Right lobe of liver (tissue), 6 donors: ENCODE data around the gene MMAB. TPM values are rescaled to one million over a fixed set of nuclear protein-coding genes. Genes with fewer than 3 reads are reported as not detected.

Experiments
- ATAC-seq, 4 donors: fragments of 200-7000 bp; cut with Tn5 transposase; one replicate each; pipeline ENCODE4 v1.9.1; 2020; ENCODE audit warnings: mild to moderate bottlenecking in 4 of 4, moderate library complexity in 4 of 4
- DNase-seq, 3 donors: peaks; one replicate each; pipeline ENCODE4 v3.0.0-alpha.2; 2020
- H3K27ac ChIP-seq, 3 donors: fragments of 200-600 bp; one replicate each; pipeline ENCODE4 v1.8.0; 2022
- H3K27me3 ChIP-seq, 2 donors: fragments of 200-600 bp; one replicate each; pipeline ENCODE4 v1.8.0; 2022
- H3K36me3 ChIP-seq, 4 donors: fragments of 200-600 bp; sonication (generic) in 1 of 4; one replicate each; pipeline versions ENCODE4 v1.5.1 to v1.8.0; 2017 to 2022; ENCODE audit warnings: control low read depth in 1 of 4
- H3K4me1 ChIP-seq, 4 donors: fragments of 200-600 bp; sonication (generic) in 1 of 4; one replicate each; pipeline versions ENCODE4 v1.5.1 to v1.8.0; 2017 to 2022; ENCODE audit warnings: control low read depth in 1 of 4
- H3K4me3 ChIP-seq, 3 donors: fragments of 200-600 bp; one replicate each; pipeline ENCODE4 v1.8.0; 2022
- H3K9me3 ChIP-seq, 4 donors: fragments of 200-600 bp; sonication (generic) in 1 of 4; one replicate each; pipeline versions ENCODE4 v1.5.1 to v1.8.0; 2017 to 2022; ENCODE audit warnings: control low read depth in 1 of 4
- POLR2A ChIP-seq: fragments of 450-650 bp; IDR thresholded peaks from one replicate; pipeline ENCODE4 v1.6.1; 2017; ENCODE audit warnings: antibody characterized with exemption, mild to moderate bottlenecking
- WGBS: methylation state at CpG from one replicate; pipeline ENCODE4 v1.1.6; 2018; ENCODE audit warnings: low coverage, low lambda C conversion rate; ENCODE audit not compliant: insufficient coverage; ENCODE audit errors: missing lambda C conversion rate; 5-methylcytosine and 5-hydroxymethylcytosine counted together
- intact Hi-C, 2 donors: fragments of 100-400 bp; cut with DNase I; formaldehyde crosslinking; loops; one replicate each; pipeline versions ENCODE4 v1.11.2 to v1.14.1; 2022
- total RNA-seq, 6 experiments: library from RNA; depleted of rRNA in 2 of 6; stranded (reverse); fragments of >200 nt in 2 of 6; fragmentation: NEBNext Ultra II Directional in 3 of 6; extraction: Animal tissue kit (Norgen Biotek cat#: 25700) in 3 of 6; gene quantifications; one replicate each; pipeline versions ENCODE4 v1.1.0 to v1.2.4, GENCODE V29; 2016 to 2023
- TF ChIP-seq, protein P1 (sequence below), 4 donors: fragments of 200-600 bp in 3 of 4; fragments of 450-650 bp in 1 of 4; IDR thresholded peaks; one replicate each; pipeline versions ENCODE4 v1.5.1 to v1.8.0; 2016 to 2022; ENCODE audit warnings: antibody characterized with exemption in 4 of 4, mild to moderate bottlenecking in 2 of 4
- donor health status: DM: no; HTN: yes; CAD: no.
- donor health status: DM: no; HTN: no; CAD: no.
- donor health status: DM: no; HTN: no; CAD: no.
- donor health status: DM: no; HTN: yes; CAD: no.
- donor health status: DM: no; HTN: yes; CAD: no.

MMAB gene
- total RNA-seq, 6 experiments from 2014 or later: 42.6 to 99.8 (median 65.2) TPM

DNA sequence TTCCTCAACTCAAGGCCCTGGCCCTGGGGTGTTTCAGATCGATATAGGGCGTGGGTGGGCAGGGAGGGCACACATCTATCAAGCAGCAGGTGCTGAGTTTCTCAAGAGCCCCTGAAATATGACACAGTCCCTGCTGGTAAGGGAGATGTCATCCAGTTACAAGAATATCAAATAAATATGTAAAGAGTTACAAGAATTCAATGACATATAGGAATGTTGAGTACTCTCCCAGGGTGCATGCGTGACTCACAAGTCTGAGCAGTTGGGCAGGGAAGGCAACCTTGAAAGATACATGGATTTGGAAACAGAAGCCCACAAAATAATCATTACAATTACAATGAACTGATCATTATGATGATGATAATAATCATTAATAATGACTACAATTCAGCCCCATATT, 35.5 kb upstream of the MMAB start:
- Histone ChIP-seq H3K36me3 (no peaks in the 10 kb centered on the region), H3K27me3 (no peaks in the 10 kb centered on the region), H3K27ac (no peak overlapping the region), H3K9me3 (no peaks in the 10 kb centered on the region), H3K4me3 (no peak overlapping the region), H3K4me1 (no peaks in the 10 kb centered on the region)
- DNase-seq (no peak), ATAC-seq (no peak)
- intact Hi-C loops: no loop called here
- 86% methylated on average over 3 of the region's 3 CpGs for WGBS
- TF ChIP-seq, protein P1, sequence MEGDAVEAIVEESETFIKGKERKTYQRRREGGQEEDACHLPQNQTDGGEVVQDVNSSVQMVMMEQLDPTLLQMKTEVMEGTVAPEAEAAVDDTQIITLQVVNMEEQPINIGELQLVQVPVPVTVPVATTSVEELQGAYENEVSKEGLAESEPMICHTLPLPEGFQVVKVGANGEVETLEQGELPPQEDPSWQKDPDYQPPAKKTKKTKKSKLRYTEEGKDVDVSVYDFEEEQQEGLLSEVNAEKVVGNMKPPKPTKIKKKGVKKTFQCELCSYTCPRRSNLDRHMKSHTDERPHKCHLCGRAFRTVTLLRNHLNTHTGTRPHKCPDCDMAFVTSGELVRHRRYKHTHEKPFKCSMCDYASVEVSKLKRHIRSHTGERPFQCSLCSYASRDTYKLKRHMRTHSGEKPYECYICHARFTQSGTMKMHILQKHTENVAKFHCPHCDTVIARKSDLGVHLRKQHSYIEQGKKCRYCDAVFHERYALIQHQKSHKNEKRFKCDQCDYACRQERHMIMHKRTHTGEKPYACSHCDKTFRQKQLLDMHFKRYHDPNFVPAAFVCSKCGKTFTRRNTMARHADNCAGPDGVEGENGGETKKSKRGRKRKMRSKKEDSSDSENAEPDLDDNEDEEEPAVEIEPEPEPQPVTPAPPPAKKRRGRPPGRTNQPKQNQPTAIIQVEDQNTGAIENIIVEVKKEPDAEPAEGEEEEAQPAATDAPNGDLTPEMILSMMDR (IDR thresholded peaks at IDR 0.05): no peak
- no peak for TF ChIP-seq POLR2A

DNA sequence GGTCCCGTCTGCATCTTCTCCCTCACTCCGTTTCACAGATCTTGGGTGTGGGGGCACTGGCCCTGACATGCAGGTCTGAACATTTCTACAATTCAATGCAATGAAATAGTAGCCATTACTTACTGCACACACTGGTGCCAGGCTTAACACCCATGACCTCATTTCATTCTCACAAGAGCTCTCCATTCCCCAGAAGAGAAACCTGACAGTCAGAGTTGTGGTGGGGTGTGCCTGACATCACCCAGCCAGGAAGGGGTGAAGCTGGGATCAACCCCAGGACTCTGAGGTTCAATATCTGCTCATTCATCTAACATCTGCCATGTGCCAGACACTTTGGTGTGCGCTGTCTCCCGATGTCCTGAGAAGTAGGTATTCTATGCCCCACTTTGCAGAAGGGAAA, 35.0 kb upstream of the MMAB start:
- no peaks in the 10 kb centered on the region for H3K4me1 ChIP-seq
- intact Hi-C loops: no loop called here
- no peaks in the 10 kb centered on the region for H3K27me3 ChIP-seq
- H3K9me3 ChIP-seq: no peaks in the 10 kb centered on the region
- no CpG with 5 or more reads among the region's 4 CpGs for WGBS
- ATAC-seq (no peak), DNase-seq (no peak)
- H3K36me3 ChIP-seq: no peaks in the 10 kb centered on the region
- no peak overlapping the region for H3K27ac ChIP-seq
- no peak for TF ChIP-seq POLR2A
- TF ChIP-seq, protein P1 (IDR thresholded peaks at IDR 0.05): no peak
- H3K4me3 ChIP-seq: no peak overlapping the region

DNA sequence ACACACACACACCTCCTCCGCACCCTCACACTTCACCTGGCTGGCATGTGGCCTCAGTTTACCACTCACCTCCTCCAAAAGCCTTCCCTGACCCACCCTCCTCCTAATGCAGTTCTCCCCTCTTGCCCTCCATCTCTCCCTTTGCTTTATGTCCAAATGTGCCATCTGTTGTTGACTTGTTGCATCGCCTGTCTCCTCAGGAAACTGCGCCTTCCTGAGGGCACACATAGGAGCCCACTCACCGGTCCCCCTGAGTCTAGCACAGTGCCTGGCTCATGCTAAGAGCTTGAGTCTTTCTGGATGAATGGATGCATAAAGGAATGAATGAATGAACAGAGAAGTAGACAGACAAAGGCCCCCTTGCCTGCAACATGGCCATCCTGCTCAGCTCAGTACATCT, 34.3 kb upstream of the MMAB start:
- TF ChIP-seq, protein P1 (IDR thresholded peaks at IDR 0.05): no peak
- no peak for TF ChIP-seq POLR2A
- Histone ChIP-seq H3K27me3 (no peaks in the 10 kb centered on the region), H3K4me3 (no peak overlapping the region), H3K9me3 (no peaks in the 10 kb centered on the region), H3K27ac (no peak overlapping the region), H3K36me3 (no peaks in the 10 kb centered on the region), H3K4me1 (no peaks in the 10 kb centered on the region)
- intact Hi-C loops: no loop called here
- no peak for DNase-seq
- 94% methylated on average over 4 of the region's 4 CpGs for WGBS
- no peak for ATAC-seq

DNA sequence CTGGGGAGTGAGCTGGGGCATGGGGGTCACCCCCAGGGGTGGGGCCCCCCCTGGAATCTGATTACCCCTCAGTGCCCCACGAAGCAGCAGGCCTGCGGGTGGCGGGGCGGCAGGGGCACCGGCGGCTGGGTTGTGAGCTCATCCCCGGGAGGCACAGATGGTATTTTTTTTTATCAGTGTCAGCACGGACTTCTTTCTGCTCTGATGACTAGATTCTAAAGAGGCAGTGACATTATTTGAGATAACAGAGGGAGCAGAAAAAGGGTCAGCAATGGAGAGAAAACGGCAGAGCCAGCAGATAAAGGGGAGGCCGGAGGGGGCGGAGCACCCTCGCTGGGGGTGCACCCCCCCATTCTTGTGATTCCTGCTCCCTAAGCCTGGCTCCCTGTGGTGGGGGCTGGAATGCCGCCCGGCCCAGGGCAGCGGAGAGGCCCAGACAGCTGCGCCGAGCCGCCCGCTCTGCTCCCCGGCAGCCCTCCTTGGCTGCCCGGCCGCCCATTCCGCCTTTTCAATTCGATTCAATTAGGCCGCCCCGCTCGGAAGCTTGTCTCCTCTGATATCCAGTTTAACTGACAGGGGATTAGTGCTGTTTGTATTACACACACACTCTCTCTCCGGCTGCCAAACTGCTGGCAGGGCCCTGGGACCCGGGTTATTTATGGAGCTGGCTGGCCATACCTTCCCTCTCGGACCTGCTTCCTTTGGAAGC, 33.2 kb upstream of the MMAB start:
- ATAC-seq: no peak
- H3K27me3 ChIP-seq: no peaks in the 10 kb centered on the region
- no peak overlapping the region for H3K27ac ChIP-seq

More for the DNA sequence above, 33.2 kb upstream of the MMAB start:
- Histone ChIP-seq H3K36me3 (no peaks in the 10 kb centered on the region), H3K9me3 (no peaks in the 10 kb centered on the region), H3K4me3 (no peak overlapping the region), H3K4me1 (no peaks in the 10 kb centered on the region)
- WGBS: 69% methylated on average over 18 of the region's 30 CpGs
- no peak for DNase-seq
- TF ChIP-seq, protein P1 (IDR thresholded peaks at IDR 0.05): no peak
- TF ChIP-seq POLR2A: no peak
- intact Hi-C loops: no loop called here
